Gastrocnemius medialis (tissue), 4 donors: Measurements from ENCODE around the gene AKAP11.

Experiments used
- CTCF ChIP-seq, 5 experiments: fragments of 450-650 bp in 3 of 5; fragments of 200-600 bp in 2 of 5; sonication (generic) in 2 of 5; IDR thresholded peaks in 4 of 5; conservative IDR thresholded peaks in 1 of 5; 1 replicate in 4 of 5; 2 replicates in 1 of 5; pipeline ENCODE4 v1.5.1; 2016 to 2019; ENCODE audit warnings: antibody characterized with exemption in 5 of 5, mild to moderate bottlenecking in 3 of 5, moderate library complexity in 3 of 5
- POLR2A ChIP-seq, 2 donors: fragments of 450-650 bp; IDR thresholded peaks; one replicate each; pipeline ENCODE4 v1.6.1; 2017; ENCODE audit warnings: antibody characterized with exemption in 2 of 2, mild to moderate bottlenecking in 2 of 2, moderate library complexity in 2 of 2

GRCh38 chr13:42270857-42271215 is 1.1 kb upstream of the AKAP11 start:
- TF ChIP-seq CTCF (IDR thresholded peaks at IDR 0.05 in 4 of 5, conservative IDR thresholded peaks at IDR 0.05 in 1 of 5): no peak
- TF ChIP-seq POLR2A (IDR thresholded peaks at IDR 0.05): no peak
